ENCODE results near the gene LDHAL6B. TPM values are rescaled to one million over a fixed set of nuclear protein-coding genes. Genes with fewer than 3 reads are reported as not detected.

Gene LDHAL6B
- total and polyA plus RNA-seq, 2 experiments from 2014 or later: not detected

DNA sequence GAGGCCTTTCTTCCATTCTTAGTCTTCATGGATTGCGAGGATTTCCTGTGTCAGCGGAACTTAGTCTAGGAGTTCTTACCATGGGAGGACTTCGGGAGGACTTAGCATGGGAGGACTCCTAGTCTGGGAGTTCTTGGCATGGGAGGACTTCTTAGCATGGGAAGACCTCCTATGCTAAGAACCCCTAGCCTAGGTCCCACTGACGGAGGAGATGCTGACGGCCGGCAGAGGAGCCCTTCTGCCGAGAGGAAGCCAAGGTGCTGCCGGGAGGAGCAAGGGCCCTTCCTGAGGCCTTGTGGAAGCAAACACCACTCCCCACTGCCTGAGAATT, 35.6 kb upstream of the LDHAL6B start:
- Histone ChIP-seq H3K27me3 (ENCODE audit: insufficient read depth) (no peaks in the 10 kb centered on the region), H3K27ac (ENCODE audit: low read depth) (no peak overlapping the region), H4K20me1 (replicated peaks; ENCODE audit: insufficient read depth) (no peaks in the 10 kb centered on the region), H3K9me2 (ENCODE audit: insufficient read depth) (no peaks in the 10 kb centered on the region), H3K36me3 (ENCODE audit: insufficient read depth) (peaks cover 13% of the 10 kb centered on the region; the same call in 1 of the 2 replicates), H3K4me2 (no peak overlapping the region), H3K4me3 (no peak overlapping the region), H3K79me2 (replicated peaks; ENCODE audit: insufficient read depth) (no peaks in the 10 kb centered on the region), H2AFZ (no peak overlapping the region), H3K4me1 (ENCODE audit: insufficient read depth) (no peaks in the 10 kb centered on the region), H3F3A (replicated peaks; ENCODE audit: low read depth) (no peaks in the 10 kb centered on the region)
- DNase-seq (ENCODE audit: low spot score): no peak
- no peaks in the 10 kb centered on the region for H3K27me3 Mint-ChIP-seq (ENCODE audit: insufficient read depth, low read depth, poor library complexity)
- peaks cover 18% of the 10 kb centered on the region for H3K4me1 Mint-ChIP-seq
- H3K9me3 Mint-ChIP-seq: no peaks in the 10 kb centered on the region
- H3K27ac Mint-ChIP-seq: no peak overlapping the region
- ATAC-seq: no peak
- H3K36me3 Mint-ChIP-seq (ENCODE audit: low read depth): peaks cover 26% of the 10 kb centered on the region
- H3K4me3 Mint-ChIP-seq: no peak overlapping the region
- TF ChIP-seq, protein P1, sequence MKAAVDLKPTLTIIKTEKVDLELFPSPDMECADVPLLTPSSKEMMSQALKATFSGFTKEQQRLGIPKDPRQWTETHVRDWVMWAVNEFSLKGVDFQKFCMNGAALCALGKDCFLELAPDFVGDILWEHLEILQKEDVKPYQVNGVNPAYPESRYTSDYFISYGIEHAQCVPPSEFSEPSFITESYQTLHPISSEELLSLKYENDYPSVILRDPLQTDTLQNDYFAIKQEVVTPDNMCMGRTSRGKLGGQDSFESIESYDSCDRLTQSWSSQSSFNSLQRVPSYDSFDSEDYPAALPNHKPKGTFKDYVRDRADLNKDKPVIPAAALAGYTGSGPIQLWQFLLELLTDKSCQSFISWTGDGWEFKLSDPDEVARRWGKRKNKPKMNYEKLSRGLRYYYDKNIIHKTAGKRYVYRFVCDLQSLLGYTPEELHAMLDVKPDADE (IDR thresholded peaks at IDR 0.05): no peak
- TF ChIP-seq EZH2phosphoT487 (IDR thresholded peaks at IDR 0.05; ENCODE audit: unreplicated experiment) (no peak), NANOG (IDR thresholded peaks at IDR 0.05; ENCODE audit: borderline replicate concordance) (no peak), EZH2 (IDR thresholded peaks at IDR 0.05; ENCODE audit: low read depth, unreplicated experiment) (no peak), CREB1 (CRISPR knock-in tag; IDR thresholded peaks at IDR 0.05; ENCODE audit: low read depth) (no peak), STAT1 (IDR thresholded peaks at IDR 0.05; ENCODE audit: unreplicated experiment) (no peak), ZNF114 (CRISPR knock-in tag; IDR thresholded peaks at IDR 0.05) (no peak), JUNB (IDR thresholded peaks at IDR 0.05; ENCODE audit: unreplicated experiment) (no peak), POLR2AphosphoS5 (IDR thresholded peaks at IDR 0.05; ENCODE audit: low read depth) (no peak), ZNF331 (CRISPR knock-in tag; IDR thresholded peaks at IDR 0.05; ENCODE audit: low read depth) (no peak)
- TF ChIP-seq, protein P2, sequence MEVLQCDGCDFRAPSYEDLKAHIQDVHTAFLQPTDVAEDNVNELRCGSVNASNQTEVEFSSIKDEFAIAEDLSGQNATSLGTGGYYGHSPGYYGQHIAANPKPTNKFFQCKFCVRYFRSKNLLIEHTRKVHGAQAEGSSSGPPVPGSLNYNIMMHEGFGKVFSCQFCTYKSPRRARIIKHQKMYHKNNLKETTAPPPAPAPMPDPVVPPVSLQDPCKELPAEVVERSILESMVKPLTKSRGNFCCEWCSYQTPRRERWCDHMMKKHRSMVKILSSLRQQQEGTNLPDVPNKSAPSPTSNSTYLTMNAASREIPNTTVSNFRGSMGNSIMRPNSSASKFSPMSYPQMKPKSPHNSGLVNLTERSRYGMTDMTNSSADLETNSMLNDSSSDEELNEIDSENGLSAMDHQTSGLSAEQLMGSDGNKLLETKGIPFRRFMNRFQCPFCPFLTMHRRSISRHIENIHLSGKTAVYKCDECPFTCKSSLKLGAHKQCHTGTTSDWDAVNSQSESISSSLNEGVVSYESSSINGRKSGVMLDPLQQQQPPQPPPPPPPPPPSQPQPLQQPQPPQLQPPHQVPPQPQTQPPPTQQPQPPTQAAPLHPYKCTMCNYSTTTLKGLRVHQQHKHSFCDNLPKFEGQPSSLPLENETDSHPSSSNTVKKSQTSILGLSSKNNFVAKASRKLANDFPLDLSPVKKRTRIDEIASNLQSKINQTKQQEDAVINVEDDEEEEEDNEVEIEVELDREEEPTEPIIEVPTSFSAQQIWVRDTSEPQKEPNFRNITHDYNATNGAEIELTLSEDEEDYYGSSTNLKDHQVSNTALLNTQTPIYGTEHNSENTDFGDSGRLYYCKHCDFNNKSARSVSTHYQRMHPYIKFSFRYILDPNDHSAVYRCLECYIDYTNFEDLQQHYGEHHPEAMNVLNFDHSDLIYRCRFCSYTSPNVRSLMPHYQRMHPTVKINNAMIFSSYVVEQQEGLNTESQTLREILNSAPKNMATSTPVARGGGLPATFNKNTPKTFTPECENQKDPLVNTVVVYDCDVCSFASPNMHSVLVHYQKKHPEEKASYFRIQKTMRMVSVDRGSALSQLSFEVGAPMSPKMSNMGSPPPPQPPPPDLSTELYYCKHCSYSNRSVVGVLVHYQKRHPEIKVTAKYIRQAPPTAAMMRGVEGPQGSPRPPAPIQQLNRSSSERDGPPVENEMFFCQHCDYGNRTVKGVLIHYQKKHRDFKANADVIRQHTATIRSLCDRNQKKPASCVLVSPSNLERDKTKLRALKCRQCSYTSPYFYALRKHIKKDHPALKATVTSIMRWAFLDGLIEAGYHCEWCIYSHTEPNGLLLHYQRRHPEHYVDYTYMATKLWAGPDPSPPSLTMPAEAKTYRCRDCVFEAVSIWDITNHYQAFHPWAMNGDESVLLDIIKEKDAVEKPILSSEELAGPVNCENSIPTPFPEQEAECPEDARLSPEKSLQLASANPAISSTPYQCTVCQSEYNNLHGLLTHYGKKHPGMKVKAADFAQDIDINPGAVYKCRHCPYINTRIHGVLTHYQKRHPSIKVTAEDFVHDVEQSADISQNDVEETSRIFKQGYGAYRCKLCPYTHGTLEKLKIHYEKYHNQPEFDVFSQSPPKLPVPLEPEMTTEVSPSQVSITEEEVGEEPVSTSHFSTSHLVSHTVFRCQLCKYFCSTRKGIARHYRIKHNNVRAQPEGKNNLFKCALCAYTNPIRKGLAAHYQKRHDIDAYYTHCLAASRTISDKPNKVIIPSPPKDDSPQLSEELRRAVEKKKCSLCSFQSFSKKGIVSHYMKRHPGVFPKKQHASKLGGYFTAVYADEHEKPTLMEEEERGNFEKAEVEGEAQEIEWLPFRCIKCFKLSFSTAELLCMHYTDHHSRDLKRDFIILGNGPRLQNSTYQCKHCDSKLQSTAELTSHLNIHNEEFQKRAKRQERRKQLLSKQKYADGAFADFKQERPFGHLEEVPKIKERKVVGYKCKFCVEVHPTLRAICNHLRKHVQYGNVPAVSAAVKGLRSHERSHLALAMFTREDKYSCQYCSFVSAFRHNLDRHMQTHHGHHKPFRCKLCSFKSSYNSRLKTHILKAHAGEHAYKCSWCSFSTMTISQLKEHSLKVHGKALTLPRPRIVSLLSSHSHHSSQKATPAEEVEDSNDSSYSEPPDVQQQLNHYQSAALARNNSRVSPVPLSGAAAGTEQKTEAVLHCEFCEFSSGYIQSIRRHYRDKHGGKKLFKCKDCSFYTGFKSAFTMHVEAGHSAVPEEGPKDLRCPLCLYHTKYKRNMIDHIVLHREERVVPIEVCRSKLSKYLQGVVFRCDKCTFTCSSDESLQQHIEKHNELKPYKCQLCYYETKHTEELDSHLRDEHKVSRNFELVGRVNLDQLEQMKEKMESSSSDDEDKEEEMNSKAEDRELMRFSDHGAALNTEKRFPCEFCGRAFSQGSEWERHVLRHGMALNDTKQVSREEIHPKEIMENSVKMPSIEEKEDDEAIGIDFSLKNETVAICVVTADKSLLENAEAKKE (CRISPR knock-in tag; IDR thresholded peaks at IDR 0.05): no peak
- TF ChIP-seq, protein P3, sequence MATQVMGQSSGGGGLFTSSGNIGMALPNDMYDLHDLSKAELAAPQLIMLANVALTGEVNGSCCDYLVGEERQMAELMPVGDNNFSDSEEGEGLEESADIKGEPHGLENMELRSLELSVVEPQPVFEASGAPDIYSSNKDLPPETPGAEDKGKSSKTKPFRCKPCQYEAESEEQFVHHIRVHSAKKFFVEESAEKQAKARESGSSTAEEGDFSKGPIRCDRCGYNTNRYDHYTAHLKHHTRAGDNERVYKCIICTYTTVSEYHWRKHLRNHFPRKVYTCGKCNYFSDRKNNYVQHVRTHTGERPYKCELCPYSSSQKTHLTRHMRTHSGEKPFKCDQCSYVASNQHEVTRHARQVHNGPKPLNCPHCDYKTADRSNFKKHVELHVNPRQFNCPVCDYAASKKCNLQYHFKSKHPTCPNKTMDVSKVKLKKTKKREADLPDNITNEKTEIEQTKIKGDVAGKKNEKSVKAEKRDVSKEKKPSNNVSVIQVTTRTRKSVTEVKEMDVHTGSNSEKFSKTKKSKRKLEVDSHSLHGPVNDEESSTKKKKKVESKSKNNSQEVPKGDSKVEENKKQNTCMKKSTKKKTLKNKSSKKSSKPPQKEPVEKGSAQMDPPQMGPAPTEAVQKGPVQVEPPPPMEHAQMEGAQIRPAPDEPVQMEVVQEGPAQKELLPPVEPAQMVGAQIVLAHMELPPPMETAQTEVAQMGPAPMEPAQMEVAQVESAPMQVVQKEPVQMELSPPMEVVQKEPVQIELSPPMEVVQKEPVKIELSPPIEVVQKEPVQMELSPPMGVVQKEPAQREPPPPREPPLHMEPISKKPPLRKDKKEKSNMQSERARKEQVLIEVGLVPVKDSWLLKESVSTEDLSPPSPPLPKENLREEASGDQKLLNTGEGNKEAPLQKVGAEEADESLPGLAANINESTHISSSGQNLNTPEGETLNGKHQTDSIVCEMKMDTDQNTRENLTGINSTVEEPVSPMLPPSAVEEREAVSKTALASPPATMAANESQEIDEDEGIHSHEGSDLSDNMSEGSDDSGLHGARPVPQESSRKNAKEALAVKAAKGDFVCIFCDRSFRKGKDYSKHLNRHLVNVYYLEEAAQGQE (IDR thresholded peaks at IDR 0.05; ENCODE audit: unreplicated experiment): no peak
- TF ChIP-seq, protein P4, sequence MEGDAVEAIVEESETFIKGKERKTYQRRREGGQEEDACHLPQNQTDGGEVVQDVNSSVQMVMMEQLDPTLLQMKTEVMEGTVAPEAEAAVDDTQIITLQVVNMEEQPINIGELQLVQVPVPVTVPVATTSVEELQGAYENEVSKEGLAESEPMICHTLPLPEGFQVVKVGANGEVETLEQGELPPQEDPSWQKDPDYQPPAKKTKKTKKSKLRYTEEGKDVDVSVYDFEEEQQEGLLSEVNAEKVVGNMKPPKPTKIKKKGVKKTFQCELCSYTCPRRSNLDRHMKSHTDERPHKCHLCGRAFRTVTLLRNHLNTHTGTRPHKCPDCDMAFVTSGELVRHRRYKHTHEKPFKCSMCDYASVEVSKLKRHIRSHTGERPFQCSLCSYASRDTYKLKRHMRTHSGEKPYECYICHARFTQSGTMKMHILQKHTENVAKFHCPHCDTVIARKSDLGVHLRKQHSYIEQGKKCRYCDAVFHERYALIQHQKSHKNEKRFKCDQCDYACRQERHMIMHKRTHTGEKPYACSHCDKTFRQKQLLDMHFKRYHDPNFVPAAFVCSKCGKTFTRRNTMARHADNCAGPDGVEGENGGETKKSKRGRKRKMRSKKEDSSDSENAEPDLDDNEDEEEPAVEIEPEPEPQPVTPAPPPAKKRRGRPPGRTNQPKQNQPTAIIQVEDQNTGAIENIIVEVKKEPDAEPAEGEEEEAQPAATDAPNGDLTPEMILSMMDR (conservative IDR thresholded peaks at IDR 0.05; ENCODE audit: low read depth in 2 of 2): no peak
